Measurements from ENCODE around the gene PHPT1. TPM values are rescaled to one million over a fixed set of nuclear protein-coding genes. Genes with fewer than 3 reads are reported as not detected.

PHPT1 gene
- total RNA-seq, 1 experiment from 2014 or later, result 161 TPM

- Histone ChIP-seq H4K91ac (ENCODE audit: insufficient read length, low read depth, low read length) (no peak overlapping the region), H3K14ac (ENCODE audit: insufficient read depth, low read length) (no peak overlapping the region), H4K5ac (ENCODE audit: insufficient read length, low read depth, low read length) (no peak overlapping the region), H3K79me1 (ENCODE audit: insufficient read depth, low read depth, low read length, poor library complexity, severe bottlenecking) (peaks cover 1% of the 10 kb centered on the region), H3K23ac (ENCODE audit: insufficient read length, low read depth, low read length) (no peak overlapping the region), H3K18ac (ENCODE audit: insufficient read length, low read depth, low read length) (no peak overlapping the region), H3K4ac (ENCODE audit: low read depth, low read length) (no peak overlapping the region), H2BK12ac (ENCODE audit: insufficient read length, low read depth, low read length) (no peak overlapping the region), H2AK5ac (ENCODE audit: insufficient read length, low read length) (no peak overlapping the region), H3K56ac (ENCODE audit: insufficient read length, low read depth, low read length) (no peak overlapping the region), H4K20me1 (ENCODE audit: control insufficient read depth, insufficient read depth, insufficient read length) (peaks cover 4% of the 10 kb centered on the region), H3K79me2 (ENCODE audit: insufficient read depth, low read length) (peaks cover 7% of the 10 kb centered on the region; the same call in 1 of the 2 replicates), H3K27ac (ENCODE audit: insufficient read length, low read depth, low read length) (no peak overlapping the region), H3K4me2 (ENCODE audit: insufficient read depth, insufficient read length, low read length) (no peak overlapping the region), H2BK20ac (ENCODE audit: low read depth, low read length, poor library complexity, severe bottlenecking) (no peak overlapping the region), H3K23me2 (ENCODE audit: insufficient read length, low read depth, low read length, poor library complexity, severe bottlenecking) (peaks cover 26% of the 10 kb centered on the region), H2AFZ (ENCODE audit: low read length) (no peak overlapping the region), H3K27me3 (ENCODE audit: insufficient read depth, low read length) (no peaks in the 10 kb centered on the region; the same call in 1 of the 2 replicates), H2BK5ac (ENCODE audit: insufficient read length, low read length) (no peak overlapping the region), H3K9ac (ENCODE audit: extremely low read depth, insufficient read length, low read length) (no peak overlapping the region), H2BK120ac (ENCODE audit: low read depth, low read length, poor library complexity, severe bottlenecking) (no peak overlapping the region), H2BK15ac (ENCODE audit: low read depth, low read length) (no peak overlapping the region), H3T11ph (ENCODE audit: low read length) (no peak overlapping the region), H3K4me1 (ENCODE audit: insufficient read depth, low read length) (no peaks in the 10 kb centered on the region; the same call in 1 of the 2 replicates), H4K8ac (replicated peaks; ENCODE audit: insufficient read length, low read depth, low read length) (no peak overlapping the region), H3K9me3 (ENCODE audit: control insufficient read depth, low read depth, low read length) (no peaks in the 10 kb centered on the region)
- DNase-seq, result no peak
- Mint-ChIP-seq H3K36me3 (ENCODE audit: insufficient read depth in 1 of 3, low read depth in 3 of 3) (peaks cover 13 to 25% (median 21%) of the 10 kb centered on the region in 3 experiments; a peak in 6 of 7 replicates), H3K4me3 (no peak overlapping the region), H3K4me1 (peaks cover 17 to 30% of the 10 kb centered on the region in 2 experiments), H3K27ac (no peak overlapping the region), H3K9me3 (no peaks in the 10 kb centered on the region), H3K27me3 (ENCODE audit: low read depth) (peaks cover 20% of the 10 kb centered on the region)
- no peak for TF ChIP-seq CTCF (conservative IDR thresholded peaks at IDR 0.05)
- no CpG with 5 or more reads among the region's 20 CpGs for WGBS (ENCODE audit: extremely low coverage, insufficient read length, low lambda C conversion rate)
Measured at GRCh38 chr9:136804509-136805206, 44.6 kb upstream of the PHPT1 start.
